ENCODE data around the gene UIMC1.

Gene UIMC1

GRCh38 chr5:177023303-177023664 is 16.7 kb upstream of the UIMC1 start:
- no peak for TF ChIP-seq CTCF (IDR thresholded peaks at IDR 0.05)

- peak; percentile 53 for TF ChIP-seq CTCF (IDR thresholded peaks at IDR 0.05)
Observed at GRCh38 chr5:177022386-177023302, 16.1 kb upstream of the UIMC1 start, which contains the start of gene ZNF346. Gene ZNF346 (plus strand): TSS chr5:177022696. CDS start chr5:177022739, 43 bp downstream.

GRCh38 chr5:177020033-177020432 is 13.5 kb upstream of the UIMC1 start:
- no peak for TF ChIP-seq CTCF (IDR thresholded peaks at IDR 0.05)

GRCh38 chr5:177018341-177018740 is 11.8 kb upstream of the UIMC1 start:
- no peak for TF ChIP-seq CTCF (IDR thresholded peaks at IDR 0.05)

GRCh38 chr5:177015156-177015555 is 8.6 kb upstream of the UIMC1 start:
- TF ChIP-seq CTCF (IDR thresholded peaks at IDR 0.05), result no peak

- no peak for TF ChIP-seq CTCF (IDR thresholded peaks at IDR 0.05)
Observed at GRCh38 chr5:177010153-177010552, 3.6 kb upstream of the UIMC1 start.

GRCh38 chr5:177008716-177009115 is 2.1 kb upstream of the UIMC1 start:
- TF ChIP-seq CTCF (IDR thresholded peaks at IDR 0.05), result no peak
